GM19023 (cell line): ENCODE data around the gene CREBBP.
A peak's percentile ranks its signal among the peaks of the same experiment; 100 is the strongest.
"Not testable (repeated sequence)": the region's sequence is repeated elsewhere in the genome, so short reads cannot be mapped to it uniquely, and the experiment has no call there.

ENCODE experiments used
- ATAC-seq: cut with Tn5 transposase; IDR thresholded peaks from one replicate; pipeline ENCODE4 v1.9.1; 2021; ENCODE audit warnings: mild to moderate bottlenecking, moderate library complexity; ENCODE audit not compliant: unreplicated experiment

CREBBP gene

GRCh38 chr16:3725276-3725675 lies 155.2 kb downstream of the CREBBP start:
- ATAC-seq = no peak

GRCh38 chr16:3722508-3722907 lies 158.0 kb downstream of the CREBBP start:
- ATAC-seq = no peak

GRCh38 chr16:3720418-3720817 lies 160.1 kb downstream of the CREBBP start:
- no peak for ATAC-seq

- no peak for ATAC-seq
These were observed 161.9 kb downstream of the CREBBP start for GRCh38 chr16:3718628-3719027.

- ATAC-seq = no peak
These were observed 162.5 kb downstream of the CREBBP start for GRCh38 chr16:3718019-3718391.

- ATAC-seq = peak; percentile 91
These were observed 163.1 kb downstream of the CREBBP start, which contains the start of gene TRAP1 for GRCh38 chr16:3717235-3718018. Gene TRAP1 (minus strand): TSS chr16:3717524. CDS start chr16:3717508, 16 bp downstream.

GRCh38 chr16:3716831-3717234 lies 163.7 kb downstream of the CREBBP start:
- peak; percentile 30 for ATAC-seq

- ATAC-seq = no peak
These were observed 165.1 kb downstream of the CREBBP start for GRCh38 chr16:3715430-3715829.

- ATAC-seq = not testable (repeated sequence)
These were observed 166.1 kb downstream of the CREBBP start for GRCh38 chr16:3714378-3714777.

GRCh38 chr16:3713587-3714242 lies 166.8 kb downstream of the CREBBP start:
- no peak for ATAC-seq

GRCh38 chr16:3712861-3713372 lies 167.6 kb downstream of the CREBBP start:
- no peak for ATAC-seq

- no peak for ATAC-seq
These were observed 174.1 kb downstream of the CREBBP start for GRCh38 chr16:3706253-3707012.

GRCh38 chr16:3702082-3702481 lies 178.4 kb downstream of the CREBBP start:
- no peak for ATAC-seq

- ATAC-seq = no peak
These were observed 179.0 kb downstream of the CREBBP start for GRCh38 chr16:3701531-3701930.

- ATAC-seq = no peak
These were observed 181.6 kb downstream of the CREBBP start for GRCh38 chr16:3698941-3699340.

GRCh38 chr16:3696425-3697218 lies 183.9 kb downstream of the CREBBP start:
- no peak for ATAC-seq

- ATAC-seq = no peak
These were observed 184.7 kb downstream of the CREBBP start for GRCh38 chr16:3695610-3696369.

GRCh38 chr16:3694051-3694450 lies 186.5 kb downstream of the CREBBP start:
- no peak for ATAC-seq

- no peak for ATAC-seq
These were observed 188.8 kb downstream of the CREBBP start for GRCh38 chr16:3691761-3692160.
